GM12878 (cell line): Measurements from ENCODE around the gene CAMK2D. TPM values are rescaled to one million over a fixed set of nuclear protein-coding genes. Genes with fewer than 3 reads are reported as not detected.

Experiments
- ATAC-seq: fragments of 200-7000 bp; cut with Tn5 transposase; 3 replicates; pipeline ENCODE4 v1.9.1; 2020; ENCODE audit warnings: mild to moderate bottlenecking, moderate library complexity
- BruUV-seq: library from RNA; stranded (reverse); fragments of 400-500 nt; replicated peaks from 2 replicates; lab custom pipeline; 2021; lab: Mats Ljungman, UMichigan
- CTCF ChIA-PET: fragments of 300-600 bp; sonication (Branson Sonifier 250); formaldehyde crosslinking; extraction: SDS; loops from one replicate; lab custom pipeline; 2021; ENCODE audit warnings: inconsistent platforms; lab: Yijun Ruan, JAX
- POLR2A ChIA-PET: fragments of 350-600 bp; formaldehyde crosslinking; extraction: SDS; loops from one replicate; lab custom pipeline; 2021; ENCODE audit warnings: inconsistent platforms; lab: Charles Lee
- RAD21 ChIA-PET: fragments of 300-600 bp; sonication (Branson Sonifier 250); formaldehyde crosslinking; loops from one replicate; lab custom pipeline; 2023; ENCODE audit warnings: antibody characterized with exemption; ENCODE audit not compliant: unreplicated experiment; lab: Charles Lee
- SMC1A ChIA-PET: fragments of 300-600 bp; sonication (Branson Sonifier 250); formaldehyde crosslinking; loops from one replicate; lab custom pipeline; 2023; ENCODE audit not compliant: unreplicated experiment, uncharacterized antibody; lab: Charles Lee
- DNase-seq: peaks from one replicate; pipeline ENCODE4 v3.0.0-alpha.2; 2011; ENCODE audit warnings: low read depth, low spot score
- FAIRE-seq: peaks from 3 replicates; lab custom pipeline; 2011; peaks lifted over from hg19 to GRCh38; lab: Jason Lieb, UNC
- H2AFZ ChIP-seq: 2 replicates; pipeline ENCODE4 v1.6.0; 2011; ENCODE audit warnings: low read depth, low read length, control low read depth; ENCODE audit not compliant: control insufficient read depth
- H3K27ac ChIP-seq: 2 replicates; pipeline ENCODE4 v1.5.1; 2011; ENCODE audit warnings: control low read depth; ENCODE audit not compliant: control insufficient read depth, insufficient read depth
- H3K27me3 ChIP-seq, 2 experiments: replicated peaks in 1 of 2; 2 replicates each; pipeline versions ENCODE4 v1.6.0 to v1.6.1; 2011; ENCODE audit warnings: low read length in 1 of 2; ENCODE audit not compliant: control insufficient read depth in 2 of 2, insufficient read depth in 2 of 2
- H3K36me3 ChIP-seq, 2 experiments: 2 replicates each; pipeline ENCODE4 v1.5.1; 2011; ENCODE audit warnings: low read length in 1 of 2; ENCODE audit not compliant: control insufficient read depth in 2 of 2, insufficient read depth in 2 of 2
- H3K4me1 ChIP-seq: 2 replicates; pipeline ENCODE4 v1.6.1; 2011; ENCODE audit warnings: mild to moderate bottlenecking, low read length, moderate library complexity, mixed read lengths; ENCODE audit not compliant: control insufficient read depth, insufficient read depth
- H3K4me2 ChIP-seq: 2 replicates; pipeline ENCODE4 v1.6.0; 2011; ENCODE audit warnings: control low read depth; ENCODE audit not compliant: control insufficient read depth, insufficient read depth
- H3K4me3 ChIP-seq: fragments of 200-600 bp; sonication (generic); 2 replicates; pipeline ENCODE4 v1.5.1; 2016
- H3K79me2 ChIP-seq: 2 replicates; pipeline ENCODE4 v1.6.0; 2011; ENCODE audit warnings: low read length; ENCODE audit not compliant: control insufficient read depth, insufficient read depth
- H3K9ac ChIP-seq: 2 replicates; pipeline ENCODE4 v1.8.0; 2011; ENCODE audit warnings: low read length, control low read depth, mixed read lengths; ENCODE audit not compliant: control insufficient read depth, insufficient read depth
- H3K9me3 ChIP-seq: replicated peaks from 3 replicates; pipeline ENCODE4 v1.5.1; 2011; ENCODE audit warnings: mild to moderate bottlenecking, low read length; ENCODE audit not compliant: control insufficient read depth, insufficient read depth
- H4K20me1 ChIP-seq: 2 replicates; pipeline ENCODE4 v1.6.0; 2011; ENCODE audit not compliant: control insufficient read depth, insufficient read depth
- ATF2 ChIP-seq: IDR thresholded peaks from 2 replicates; pipeline ENCODE4 v1.6.1; 2012; ENCODE audit warnings: low read length, inconsistent platforms
- CREM ChIP-seq: IDR thresholded peaks from 2 replicates; pipeline ENCODE4 v1.6.1; 2014; ENCODE audit warnings: antibody characterized with exemption, low read depth
- HDAC6 ChIP-seq: fragments of 200-600 bp; sonication (generic); IDR thresholded peaks from one replicate; pipeline ENCODE4 v1.8.0; 2017; ENCODE audit warnings: antibody characterized with exemption; ENCODE audit not compliant: unreplicated experiment
- IRF3 ChIP-seq: fragments of 450-650 bp; IDR thresholded peaks from 2 replicates; pipeline ENCODE4 v1.6.1; 2014; ENCODE audit warnings: mild to moderate bottlenecking
- MEF2B ChIP-seq: fragments of 450-650 bp; IDR thresholded peaks from 2 replicates; pipeline ENCODE4 v1.6.1; 2018; ENCODE audit warnings: mild to moderate bottlenecking, moderate library complexity; ENCODE audit not compliant: partially characterized antibody, poor library complexity, severe bottlenecking
- MTA2 ChIP-seq: fragments of 450-650 bp; IDR thresholded peaks from 2 replicates; pipeline ENCODE4 v1.6.1; 2016; ENCODE audit warnings: low read depth, mild to moderate bottlenecking, moderate library complexity
- NBN ChIP-seq: fragments of 450-650 bp; IDR thresholded peaks from 2 replicates; pipeline ENCODE4 v1.6.1; 2016
- PKNOX1 ChIP-seq: fragments of 450-650 bp; IDR thresholded peaks from 2 replicates; pipeline ENCODE4 v1.6.1; 2016; ENCODE audit warnings: mild to moderate bottlenecking
- POLR2AphosphoS2 ChIP-seq: IDR thresholded peaks from 2 replicates; pipeline ENCODE4 v1.6.1; 2011; ENCODE audit warnings: low read depth, mild to moderate bottlenecking, low read length, improper control_type of control experiment, moderate library complexity
- SPI1 ChIP-seq: IDR thresholded peaks from 2 replicates; pipeline ENCODE4 v1.6.1; 2011; ENCODE audit warnings: low read depth, mild to moderate bottlenecking, low read length, moderate library complexity, borderline replicate concordance; ENCODE audit not compliant: insufficient read depth
- TAF1 ChIP-seq: IDR thresholded peaks from 2 replicates; pipeline ENCODE4 v1.6.1; 2011; ENCODE audit warnings: mild to moderate bottlenecking, low read depth, low read length, borderline replicate concordance
- TCF12 ChIP-seq: IDR thresholded peaks from 2 replicates; pipeline ENCODE4 v1.6.1; 2011; ENCODE audit warnings: low read depth, mild to moderate bottlenecking, low read length
- ZNF217 ChIP-seq: fragments of 450-650 bp; IDR thresholded peaks from 2 replicates; pipeline ENCODE4 v1.6.1; 2017; ENCODE audit warnings: antibody characterized with exemption, mild to moderate bottlenecking
- in situ Hi-C: fragments of 300-500 bp; cut with MboI; formaldehyde crosslinking; loops from 9 replicates; pipeline ENCODE4 v1.14.3; 2018; ENCODE audit warnings: mixed read lengths
- intact Hi-C: fragments of 100-400 bp; cut with micrococcal nuclease; formaldehyde crosslinking; loops from one replicate; pipeline ENCODE4 v1.14.2; 2022; ENCODE audit not compliant: unreplicated experiment
- polyA plus RNA-seq, 11 experiments: library from polyadenylated mRNA; depleted of rRNA in 4 of 11; unstranded in 6 of 11; stranded (reverse) in 5 of 11; fragments of >200 nt; fragmentation: Nextera tagmentation in 4 of 11; fragmentation: Illumina TruSeq in 1 of 11; extraction: Ambion mirVana in 4 of 11; extraction: Trizol in 1 of 11; gene quantifications; 1 replicate in 1 of 11; 2 replicates in 10 of 11; pipeline versions ENCODE4 v1.2.1 to v1.2.3, GENCODE V29; 2011 to 2016; ENCODE audit warnings: inconsistent platforms in 2 of 11, missing spikeins in 2 of 11, low read depth in 1 of 11
- total RNA-seq, 4 experiments: library from RNA; depleted of rRNA in 3 of 4; stranded (reverse); fragments of >200 nt in 3 of 4; fragmentation: Illumina TruSeq in 1 of 4; extraction: Trizol in 1 of 4; gene quantifications; 2 replicates each; pipeline versions ENCODE4 v1.2.1 to v1.2.3, GENCODE V29; 2013 to 2021

CAMK2D gene
- total and polyA plus RNA-seq, 10 of the 15 experiments (the other 5 are each of a cell fraction or from before 2014, with no cell fraction given), result 6.9 to 88.5 (median 12.9) TPM

GRCh38 chr4:113565702-113566012 is 195.9 kb downstream of the CAMK2D start:
- TF ChIP-seq MTA2 (no peak), CREM (no peak), ZNF217 (no peak), HDAC6 (no peak), MEF2B (no peak), ATF2 (no peak), POLR2AphosphoS2 (no peak), TAF1 (no peak), TCF12 (no peak), PKNOX1 (no peak), IRF3 (no peak), NBN (no peak), SPI1 (no peak)
- in situ Hi-C loops, result loop anchor here (5.0 kb wide), 1 partner anchor 197 kb away; the partner anchor contains the start of gene CAMK2D
- no TSS peak for BruUV-seq
- Histone ChIP-seq H3K79me2 (peaks cover 4% of the 10 kb centered on the region), H3K9ac (peak overlapping the region; percentile 47), H3K4me1 (peaks cover 38% of the 10 kb centered on the region), H2AFZ (no peak overlapping the region), H3K9me3 (no peaks in the 10 kb centered on the region; the same call in 1 of the 3 replicates), H3K27me3 (no peaks in the 10 kb centered on the region), H4K20me1 (no peaks in the 10 kb centered on the region), H3K27ac (peak overlapping the region; percentile 60), H3K4me3 (peak overlapping the region; percentile 31; the same call in 1 of the 2 replicates), H3K36me3 (0 out of 4 replicates have a peak, but pooled peaks cover 0 to 3% of the 10 kb centered on the region in 2 experiments), H3K4me2 (peak overlapping the region; percentile 84)
- CTCF ChIA-PET, result interaction anchor here (0.7 to 6.7 kb wide), 10 partner anchors 13 to 605 kb away, joined by 3 to 85 read pairs (median 3); no protein-coding TSS in a partner anchor
- SMC1A ChIA-PET, result interaction anchor here (0.7 to 8.9 kb wide), 21 partner anchors 13 to 1038 kb away, joined by 3 to 168 read pairs (median 9); no protein-coding TSS in a partner anchor
- no peak for DNase-seq
- FAIRE-seq, result no peak
- intact Hi-C loops, result loop anchor here (2.0 kb wide), 1 partner anchor 19 kb away; no protein-coding TSS in a partner anchor
- RAD21 ChIA-PET, result interaction anchor here (0.7 to 8.5 kb wide), 13 partner anchors 8 to 904 kb away, joined by 3 to 95 read pairs (median 9); no protein-coding TSS in a partner anchor
- ATAC-seq, result no peak
- POLR2A ChIA-PET, result interaction anchor here (0.5 to 3.9 kb wide), 11 partner anchors 9 to 139 kb away, joined by 3 to 21 read pairs (median 4); no protein-coding TSS in a partner anchor
